Measurements from ENCODE around the gene P2RY14. TPM values are rescaled to one million over a fixed set of nuclear protein-coding genes. Genes with fewer than 3 reads are reported as not detected.

P2RY14 gene
- total and polyA plus RNA-seq, 2 of the 13 experiments (the other 11 are each of a cell fraction or from before 2014, with no cell fraction given): not detected

DNA sequence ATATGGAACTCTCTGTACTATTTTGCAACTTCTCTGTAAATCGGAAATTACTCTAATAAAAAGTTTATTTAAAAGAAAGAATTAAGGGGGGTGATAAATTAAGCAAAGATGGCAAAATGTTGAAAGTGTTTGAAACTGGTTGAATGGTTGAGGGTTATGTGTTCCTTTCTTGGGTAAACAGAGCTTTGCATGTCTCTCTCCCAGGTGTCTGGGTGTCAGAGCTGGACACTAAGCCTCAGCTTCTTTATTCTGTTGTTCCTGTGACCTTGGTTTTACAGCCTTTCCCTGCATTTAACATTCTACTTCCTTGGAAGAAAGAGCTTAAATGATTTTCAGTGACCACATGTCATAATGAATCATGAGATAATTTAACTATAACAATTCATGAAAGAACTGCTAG lies 82.5 kb downstream of the P2RY14 start:
- Histone ChIP-seq H3K79me2 (ENCODE audit: insufficient read depth, low read length) (no peaks in the 10 kb centered on the region), H3K4me2 (ENCODE audit: low read depth, low read length) (no peak overlapping the region), H2AFZ (ENCODE audit: low read length) (no peak overlapping the region), H3K4me1 (ENCODE audit: insufficient read depth, low read length) (peaks cover 52% of the 10 kb centered on the region), H3K9ac (ENCODE audit: insufficient read depth, low read depth, low read length) (no peak overlapping the region; the same call in 1 of the 2 replicates), H4K20me1 (ENCODE audit: insufficient read depth, low read length) (no peaks in the 10 kb centered on the region), H3K36me3 (replicated peaks in 1 of 2; ENCODE audit: control insufficient read depth in 1 of 2, insufficient read depth in 2 of 2, low read length in 2 of 2) (no peaks in the 10 kb centered on the region), H3K27me3 (ENCODE audit: control insufficient read depth in 1 of 2, insufficient read depth in 2 of 2, low read length in 2 of 2) (no peaks in the 10 kb centered on the region), H3K4me3 (replicated peaks in 1 of 3; ENCODE audit: insufficient read depth in 1 of 3, low read depth in 2 of 3, low read length in 3 of 3) (no peak overlapping the region), H3K27ac (ENCODE audit: extremely low read length, insufficient read depth, low read length) (peak overlapping the region; percentile 89), H3K9me3 (ENCODE audit: low read length) (no peaks in the 10 kb centered on the region)
- ChIA-PET CTCF (ENCODE audit: low intra/inter-chr PET ratio, low total read pairs) (no interaction called here), POLR2A (interaction anchor here (1.1 to 3.8 kb wide), 2 partner anchors 15 to 18 kb away, joined by 3 to 54 read pairs; no protein-coding TSS in a partner anchor)
- intact Hi-C loops (cut with micrococcal nuclease; ENCODE audit: unreplicated experiment): loop anchor here (5.0 kb wide), 1 partner anchor 1404 kb away; the partner anchor contains the start of gene ANKUB1
- in situ Hi-C loops (cut with HindIII; ENCODE audit: extremely low pct_ligation_motif_present, low pct_unique_long_range_greater_than_20kb): no loop called here
- DNase-seq (ENCODE audit: low spot score): peak; percentile 20
- FAIRE-seq: peak; percentile 4
- no TSS peak for BruUV-seq (replicated peaks)
- ATAC-seq: no peak
- 41% methylated on average over 1 of the region's 1 CpG for WGBS (ENCODE audit: low lambda C conversion rate)
- TF ChIP-seq ATM (IDR thresholded peaks at IDR 0.05; ENCODE audit: borderline replicate concordance) (no peak), ZNF160 (CRISPR knock-in tag; IDR thresholded peaks at IDR 0.05) (no peak), ZNF775 (CRISPR knock-in tag; IDR thresholded peaks at IDR 0.05; ENCODE audit: borderline replicate concordance) (no peak), GATAD2A (CRISPR knock-in tag; IDR thresholded peaks at IDR 0.05) (peak; percentile 68), SNRNP70 (IDR thresholded peaks at IDR 0.05; ENCODE audit: low read depth, low read length) (no peak), TBX2 (CRISPR knock-in tag; IDR thresholded peaks at IDR 0.05; ENCODE audit: borderline replicate concordance) (no peak)
- TF ChIP-seq, protein P1, sequence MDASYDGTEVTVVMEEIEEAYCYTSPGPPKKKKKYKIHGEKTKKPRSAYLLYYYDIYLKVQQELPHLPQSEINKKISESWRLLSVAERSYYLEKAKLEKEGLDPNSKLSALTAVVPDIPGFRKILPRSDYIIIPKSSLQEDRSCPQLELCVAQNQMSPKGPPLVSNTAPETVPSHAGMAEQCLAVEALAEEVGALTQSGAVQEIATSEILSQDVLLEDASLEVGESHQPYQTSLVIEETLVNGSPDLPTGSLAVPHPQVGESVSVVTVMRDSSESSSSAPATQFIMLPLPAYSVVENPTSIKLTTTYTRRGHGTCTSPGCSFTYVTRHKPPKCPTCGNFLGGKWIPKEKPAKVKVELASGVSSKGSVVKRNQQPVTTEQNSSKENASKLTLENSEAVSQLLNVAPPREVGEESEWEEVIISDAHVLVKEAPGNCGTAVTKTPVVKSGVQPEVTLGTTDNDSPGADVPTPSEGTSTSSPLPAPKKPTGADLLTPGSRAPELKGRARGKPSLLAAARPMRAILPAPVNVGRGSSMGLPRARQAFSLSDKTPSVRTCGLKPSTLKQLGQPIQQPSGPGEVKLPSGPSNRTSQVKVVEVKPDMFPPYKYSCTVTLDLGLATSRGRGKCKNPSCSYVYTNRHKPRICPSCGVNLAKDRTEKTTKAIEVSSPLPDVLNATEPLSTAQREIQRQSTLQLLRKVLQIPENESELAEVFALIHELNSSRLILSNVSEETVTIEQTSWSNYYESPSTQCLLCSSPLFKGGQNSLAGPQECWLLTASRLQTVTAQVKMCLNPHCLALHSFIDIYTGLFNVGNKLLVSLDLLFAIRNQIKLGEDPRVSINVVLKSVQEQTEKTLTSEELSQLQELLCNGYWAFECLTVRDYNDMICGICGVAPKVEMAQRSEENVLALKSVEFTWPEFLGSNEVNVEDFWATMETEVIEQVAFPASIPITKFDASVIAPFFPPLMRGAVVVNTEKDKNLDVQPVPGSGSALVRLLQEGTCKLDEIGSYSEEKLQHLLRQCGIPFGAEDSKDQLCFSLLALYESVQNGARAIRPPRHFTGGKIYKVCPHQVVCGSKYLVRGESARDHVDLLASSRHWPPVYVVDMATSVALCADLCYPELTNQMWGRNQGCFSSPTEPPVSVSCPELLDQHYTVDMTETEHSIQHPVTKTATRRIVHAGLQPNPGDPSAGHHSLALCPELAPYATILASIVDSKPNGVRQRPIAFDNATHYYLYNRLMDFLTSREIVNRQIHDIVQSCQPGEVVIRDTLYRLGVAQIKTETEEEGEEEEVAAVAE (CRISPR knock-in tag; IDR thresholded peaks at IDR 0.05; ENCODE audit: borderline replicate concordance): no peak
- TF ChIP-seq, protein P2, sequence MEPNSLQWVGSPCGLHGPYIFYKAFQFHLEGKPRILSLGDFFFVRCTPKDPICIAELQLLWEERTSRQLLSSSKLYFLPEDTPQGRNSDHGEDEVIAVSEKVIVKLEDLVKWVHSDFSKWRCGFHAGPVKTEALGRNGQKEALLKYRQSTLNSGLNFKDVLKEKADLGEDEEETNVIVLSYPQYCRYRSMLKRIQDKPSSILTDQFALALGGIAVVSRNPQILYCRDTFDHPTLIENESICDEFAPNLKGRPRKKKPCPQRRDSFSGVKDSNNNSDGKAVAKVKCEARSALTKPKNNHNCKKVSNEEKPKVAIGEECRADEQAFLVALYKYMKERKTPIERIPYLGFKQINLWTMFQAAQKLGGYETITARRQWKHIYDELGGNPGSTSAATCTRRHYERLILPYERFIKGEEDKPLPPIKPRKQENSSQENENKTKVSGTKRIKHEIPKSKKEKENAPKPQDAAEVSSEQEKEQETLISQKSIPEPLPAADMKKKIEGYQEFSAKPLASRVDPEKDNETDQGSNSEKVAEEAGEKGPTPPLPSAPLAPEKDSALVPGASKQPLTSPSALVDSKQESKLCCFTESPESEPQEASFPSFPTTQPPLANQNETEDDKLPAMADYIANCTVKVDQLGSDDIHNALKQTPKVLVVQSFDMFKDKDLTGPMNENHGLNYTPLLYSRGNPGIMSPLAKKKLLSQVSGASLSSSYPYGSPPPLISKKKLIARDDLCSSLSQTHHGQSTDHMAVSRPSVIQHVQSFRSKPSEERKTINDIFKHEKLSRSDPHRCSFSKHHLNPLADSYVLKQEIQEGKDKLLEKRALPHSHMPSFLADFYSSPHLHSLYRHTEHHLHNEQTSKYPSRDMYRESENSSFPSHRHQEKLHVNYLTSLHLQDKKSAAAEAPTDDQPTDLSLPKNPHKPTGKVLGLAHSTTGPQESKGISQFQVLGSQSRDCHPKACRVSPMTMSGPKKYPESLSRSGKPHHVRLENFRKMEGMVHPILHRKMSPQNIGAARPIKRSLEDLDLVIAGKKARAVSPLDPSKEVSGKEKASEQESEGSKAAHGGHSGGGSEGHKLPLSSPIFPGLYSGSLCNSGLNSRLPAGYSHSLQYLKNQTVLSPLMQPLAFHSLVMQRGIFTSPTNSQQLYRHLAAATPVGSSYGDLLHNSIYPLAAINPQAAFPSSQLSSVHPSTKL (CRISPR knock-in tag; IDR thresholded peaks at IDR 0.05): peak; percentile 41

Data from HepG2 (cell line).